ENCODE results near the gene GNA12. TPM values are rescaled to one million over a fixed set of nuclear protein-coding genes. Genes with fewer than 3 reads are reported as not detected.

The GNA12 gene
- total and polyA plus RNA-seq, 12 donors: 8.2 to 65.1 (median 42.9) TPM

GRCh38 chr7:2773608-2774007 is 70.5 kb downstream of the GNA12 start:
- H3K27me3 ChIP-seq: no peaks in the 10 kb centered on the region
- H3K4me1 ChIP-seq (replicated peaks in 1 of 2): no peaks in the 10 kb centered on the region
- intact Hi-C loops (cut with DNase I): no loop called here
- H3K9me3 ChIP-seq (replicated peaks in 1 of 3): no peaks in the 10 kb centered on the region
- TF ChIP-seq, protein P1, sequence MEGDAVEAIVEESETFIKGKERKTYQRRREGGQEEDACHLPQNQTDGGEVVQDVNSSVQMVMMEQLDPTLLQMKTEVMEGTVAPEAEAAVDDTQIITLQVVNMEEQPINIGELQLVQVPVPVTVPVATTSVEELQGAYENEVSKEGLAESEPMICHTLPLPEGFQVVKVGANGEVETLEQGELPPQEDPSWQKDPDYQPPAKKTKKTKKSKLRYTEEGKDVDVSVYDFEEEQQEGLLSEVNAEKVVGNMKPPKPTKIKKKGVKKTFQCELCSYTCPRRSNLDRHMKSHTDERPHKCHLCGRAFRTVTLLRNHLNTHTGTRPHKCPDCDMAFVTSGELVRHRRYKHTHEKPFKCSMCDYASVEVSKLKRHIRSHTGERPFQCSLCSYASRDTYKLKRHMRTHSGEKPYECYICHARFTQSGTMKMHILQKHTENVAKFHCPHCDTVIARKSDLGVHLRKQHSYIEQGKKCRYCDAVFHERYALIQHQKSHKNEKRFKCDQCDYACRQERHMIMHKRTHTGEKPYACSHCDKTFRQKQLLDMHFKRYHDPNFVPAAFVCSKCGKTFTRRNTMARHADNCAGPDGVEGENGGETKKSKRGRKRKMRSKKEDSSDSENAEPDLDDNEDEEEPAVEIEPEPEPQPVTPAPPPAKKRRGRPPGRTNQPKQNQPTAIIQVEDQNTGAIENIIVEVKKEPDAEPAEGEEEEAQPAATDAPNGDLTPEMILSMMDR (IDR thresholded peaks at IDR 0.05): no peak
- no peak for TF ChIP-seq POLR2A (IDR thresholded peaks at IDR 0.05)
- no peaks in the 10 kb centered on the region for H3K36me3 ChIP-seq (replicated peaks in 1 of 2)
- WGBS, 4 donors: 95 to 97% (median 96%) methylated on average over 11 of the region's 11 CpGs
- peak in 1 of 7 donors; percentile 42 for DNase-seq
- no peak overlapping the region for H3K4me3 ChIP-seq
- H3K27ac ChIP-seq: no peak overlapping the region

DNA sequence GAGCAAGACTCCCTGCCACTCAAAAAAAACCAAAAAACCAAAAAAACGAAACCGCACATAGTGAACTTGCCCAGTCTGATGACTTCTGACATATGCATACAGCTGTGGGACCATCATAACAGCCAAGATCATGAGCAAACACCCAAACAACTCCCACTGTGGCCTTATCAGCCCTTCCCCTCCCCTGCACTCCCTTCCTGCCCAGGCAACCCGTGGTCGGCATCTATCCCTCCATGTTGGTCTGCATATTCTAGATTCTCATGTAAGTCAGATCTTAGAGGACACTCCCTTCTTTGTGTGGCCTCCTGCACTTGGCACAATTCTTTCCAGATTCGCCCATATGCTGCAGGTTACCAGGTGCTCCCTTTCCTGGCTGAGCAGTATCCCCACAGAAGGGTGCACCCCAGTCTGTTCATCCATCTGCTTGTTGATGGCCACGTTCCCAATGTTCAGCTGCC is 72.8 kb downstream of the GNA12 start:
- DNase-seq: no peak
- TF ChIP-seq, protein P1 (IDR thresholded peaks at IDR 0.05): no peak
- no peak for TF ChIP-seq POLR2A (IDR thresholded peaks at IDR 0.05)
- H3K4me1 ChIP-seq (replicated peaks in 1 of 2): no peaks in the 10 kb centered on the region
- no peaks in the 10 kb centered on the region for H3K9me3 ChIP-seq (replicated peaks in 1 of 3)
- intact Hi-C loops (cut with DNase I): no loop called here
- WGBS, 4 donors: 87 to 90% (median 88%) methylated on average over 6 of the region's 6 CpGs
- no peaks in the 10 kb centered on the region for H3K27me3 ChIP-seq
- H3K27ac ChIP-seq: no peak overlapping the region
- H3K36me3 ChIP-seq (replicated peaks in 1 of 2): no peaks in the 10 kb centered on the region
- no peak overlapping the region for H3K4me3 ChIP-seq

DNA sequence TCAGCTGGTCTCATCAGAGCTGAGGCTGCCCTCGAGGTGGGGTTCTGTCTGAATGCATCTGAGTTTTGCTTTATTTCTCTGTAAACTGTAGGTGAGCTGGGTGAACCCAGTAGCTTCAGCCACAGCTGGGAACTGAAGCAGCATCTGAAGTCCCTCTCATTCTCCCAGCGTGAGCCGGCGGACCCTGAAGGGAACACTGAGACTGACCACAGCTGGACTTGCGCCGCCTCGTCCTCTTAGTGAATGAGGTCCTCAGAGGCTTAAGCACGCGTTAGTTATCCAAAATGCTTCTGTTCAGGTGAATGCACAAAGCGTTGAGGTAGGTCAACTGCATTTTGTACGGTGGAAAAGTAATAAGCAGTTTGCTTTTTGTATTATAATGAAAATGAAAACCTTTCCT is 79.5 kb downstream of the GNA12 start:
- H3K27me3 ChIP-seq: no peaks in the 10 kb centered on the region
- H3K4me1 ChIP-seq (replicated peaks in 1 of 2): peaks cover 15 to 34% of the 10 kb centered on the region in 2 donors
- WGBS, 4 donors: 94 to 99% (median 96%) methylated on average over 10 to 11 of the region's 11 CpGs
- intact Hi-C loops (cut with DNase I): no loop called here
- H3K27ac ChIP-seq: no peak overlapping the region
- peak in 1 of 7 donors; percentile 48 for DNase-seq
- no peak overlapping the region for H3K4me3 ChIP-seq
- no peaks in the 10 kb centered on the region for H3K36me3 ChIP-seq (replicated peaks in 1 of 2)
- no peaks in the 10 kb centered on the region for H3K9me3 ChIP-seq (replicated peaks in 1 of 3)
- TF ChIP-seq, protein P1 (IDR thresholded peaks at IDR 0.05): no peak
- TF ChIP-seq POLR2A (IDR thresholded peaks at IDR 0.05): no peak

- H3K27me3 ChIP-seq: no peaks in the 10 kb centered on the region
- peak overlapping the region in 4 of 5 donors; percentile 24 to 89 (median 54) for H3K27ac ChIP-seq
- no peaks in the 10 kb centered on the region for H3K9me3 ChIP-seq (replicated peaks in 1 of 3)
- no peak overlapping the region for H3K4me3 ChIP-seq
- TF ChIP-seq, protein P1 (IDR thresholded peaks at IDR 0.05): no peak
- no peak for TF ChIP-seq POLR2A (IDR thresholded peaks at IDR 0.05)
- DNase-seq: peak in 1 of 7 donors; percentile 51
- WGBS, 4 donors: 64 to 81% (median 70%) methylated on average over 6 of the region's 6 CpGs
- H3K4me1 ChIP-seq (replicated peaks in 1 of 2): peaks cover 18 to 44% of the 10 kb centered on the region in 2 donors
- intact Hi-C loops (cut with DNase I): no loop called here
- H3K36me3 ChIP-seq (replicated peaks in 1 of 2): no peaks in the 10 kb centered on the region
Observed at GRCh38 chr7:2763597-2763996, 80.5 kb downstream of the GNA12 start.

All from adrenal gland (tissue), 12 donors.